ENCODE results near the gene PMEPA1.

GRCh38 chr20:57667924-57668782, 41.7 kb downstream of the PMEPA1 start:
- no peak for TF ChIP-seq EZH2 (IDR thresholded peaks at IDR 0.05; ENCODE audit: insufficient read depth, poor library complexity, severe bottlenecking)
- TF ChIP-seq EZH2phosphoT487 (IDR thresholded peaks at IDR 0.05; ENCODE audit: insufficient read depth, low read depth), result no peak
